ENCODE data around the gene ATP6V1C2.

The ATP6V1C2 gene

DNA sequence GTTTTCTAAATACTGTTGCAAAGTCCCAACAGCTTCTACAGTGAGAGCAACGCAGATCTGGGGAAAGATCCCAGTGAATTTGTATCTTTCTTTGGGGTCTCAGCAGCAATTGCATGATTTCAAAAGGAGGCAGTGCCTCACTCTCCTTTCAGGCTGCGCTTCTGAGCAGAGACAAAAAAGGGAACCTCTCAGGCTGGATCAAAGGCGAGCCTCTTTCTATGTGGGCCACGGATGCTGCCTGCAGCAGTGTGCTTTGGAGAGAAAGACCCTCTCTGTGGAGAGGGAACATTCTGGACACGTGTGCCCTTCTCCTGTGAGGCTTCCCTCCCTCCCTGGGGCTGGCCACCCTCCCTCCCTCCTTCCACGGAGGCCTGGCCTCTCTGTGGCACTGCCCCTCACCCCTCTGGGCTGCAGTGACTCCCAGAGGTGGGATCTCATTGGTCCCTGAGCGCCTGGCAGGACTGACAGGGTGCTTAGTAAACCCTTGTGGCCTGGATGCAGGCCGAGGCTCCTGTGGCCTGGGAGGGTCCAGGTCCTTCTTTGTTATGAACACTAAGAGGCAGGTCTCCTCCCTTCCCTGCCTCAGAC is 112.7 kb downstream of the ATP6V1C2 start:
- Histone ChIP-seq H3K36me3 (ENCODE audit: insufficient read depth, insufficient read length, low read length) (no peaks in the 10 kb centered on the region), H3K27me3 (ENCODE audit: insufficient read depth, insufficient read length) (peaks cover 14% of the 10 kb centered on the region), H3K4me1 (ENCODE audit: insufficient read depth, insufficient read length) (peaks cover 8% of the 10 kb centered on the region), H3K9me3 (ENCODE audit: insufficient read depth, low read length) (no peaks in the 10 kb centered on the region), H3K9ac (ENCODE audit: insufficient read length, low read depth) (no peak overlapping the region), H3K4me3 (ENCODE audit: insufficient read length, low read depth) (no peak overlapping the region)
- DNase-seq (ENCODE audit: low read depth, low spot score), result no peak
- no peak for TF ChIP-seq ZNF274 (IDR thresholded peaks at IDR 0.05; ENCODE audit: low read depth, low read length)
- TF ChIP-seq YY1 (IDR thresholded peaks at IDR 0.05; ENCODE audit: insufficient read depth, insufficient read length), result no peak
- no peak for TF ChIP-seq SUZ12 (IDR thresholded peaks at IDR 0.05; ENCODE audit: extremely low read depth, insufficient read depth, insufficient read length)

All from NT2/D1 (cell line).